ENCODE measurements around the gene CCDC197. TPM values are rescaled to one million over a fixed set of nuclear protein-coding genes. Genes with fewer than 3 reads are reported as not detected.

The CCDC197 gene
- total RNA-seq (2014; rRNA removed; shearing (Covaris generic); ENCODE audit: low replicate concordance), result not detected in 2 replicates

GRCh38 chr14:93997082-93997481, at the start of gene CCDC197:
Gene CCDC197 (plus strand): TSS chr14:93997301. CDS start chr14:93998132, 831 bp downstream.
- Histone ChIP-seq H2AFZ (ENCODE audit: low read length) (no peak within 1 kb of the TSS), H3K4me1 (ENCODE audit: low read length) (no peaks in the 10 kb centered on the region), H3K27ac (ENCODE audit: low read length) (no peak within 1 kb of the TSS), H3K36me3 (ENCODE audit: insufficient read depth, low read length) (no peaks in the 10 kb centered on the region), H3K4me3 (ENCODE audit: low read length) (no peak within 1 kb of the TSS), H4K20me1 (ENCODE audit: insufficient read depth, low read depth, low read length) (peaks cover 7% of the 10 kb centered on the region; the same call in 1 of the 2 replicates), H3K9me2 (replicated peaks; ENCODE audit: insufficient read depth, low read length) (no peaks in the 10 kb centered on the region), H3K79me2 (ENCODE audit: low read length) (no peaks in the 10 kb centered on the region), H3K9ac (ENCODE audit: low read length) (no peak within 1 kb of the TSS), H3K4me2 (ENCODE audit: low read depth, low read length, poor library complexity, severe bottlenecking) (no peak within 1 kb of the TSS), H3K9me3 (ENCODE audit: low read length) (no peaks in the 10 kb centered on the region), H3K27me3 (ENCODE audit: low read length) (no peaks in the 10 kb centered on the region)
- no peak for DNase-seq

DNA sequence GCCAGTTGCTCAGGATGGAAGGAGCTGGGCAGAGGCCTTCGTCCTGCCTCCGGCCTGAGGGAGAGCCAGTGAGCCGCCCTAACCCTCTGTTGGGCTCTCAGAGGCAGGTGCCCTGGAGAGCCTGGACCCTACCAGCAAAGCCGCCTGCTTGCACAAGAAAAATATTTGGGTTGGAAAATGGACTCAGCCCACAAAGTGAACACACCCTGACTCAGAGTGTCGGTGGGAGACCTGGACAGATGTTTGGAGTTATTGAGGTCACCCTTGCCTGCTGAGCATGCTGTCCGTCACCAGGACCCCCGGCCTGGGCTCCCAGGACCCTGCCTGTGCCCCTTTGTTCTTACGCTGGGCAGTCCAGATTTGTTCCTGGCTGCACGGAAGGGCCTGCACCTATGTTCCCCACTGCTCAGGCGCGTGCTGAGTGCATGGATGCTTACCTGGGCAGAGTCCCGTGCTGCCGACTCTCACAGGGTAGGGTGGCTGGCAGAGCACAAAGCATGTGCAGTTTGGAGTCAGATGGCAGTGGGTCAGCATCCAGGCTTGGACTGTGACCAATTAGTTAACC, 47.5 kb upstream of the CCDC197 start:
- Histone ChIP-seq H3K79me2 (ENCODE audit: low read length) (no peaks in the 10 kb centered on the region), H3K9me3 (ENCODE audit: low read length) (no peaks in the 10 kb centered on the region), H3K4me1 (ENCODE audit: low read length) (no peaks in the 10 kb centered on the region), H3K4me3 (ENCODE audit: low read length) (no peak overlapping the region), H3K9me2 (replicated peaks; ENCODE audit: insufficient read depth, low read length) (no peaks in the 10 kb centered on the region), H3K27ac (ENCODE audit: low read length) (no peak overlapping the region), H4K20me1 (ENCODE audit: insufficient read depth, low read depth, low read length) (no peaks in the 10 kb centered on the region; the same call in 1 of the 2 replicates), H2AFZ (ENCODE audit: low read length) (no peak overlapping the region), H3K9ac (ENCODE audit: low read length) (no peak overlapping the region), H3K36me3 (ENCODE audit: insufficient read depth, low read length) (no peaks in the 10 kb centered on the region), H3K4me2 (ENCODE audit: low read depth, low read length, poor library complexity, severe bottlenecking) (no peak overlapping the region), H3K27me3 (ENCODE audit: low read length) (no peaks in the 10 kb centered on the region)
- no peak for DNase-seq

- no peak overlapping the region for H2AFZ ChIP-seq (ENCODE audit: low read length)
Observed at GRCh38 chr14:93950948-93951634, 46.0 kb upstream of the CCDC197 start.

GRCh38 chr14:93951635-93952540, 45.2 kb upstream of the CCDC197 start:
- Histone ChIP-seq H3K9me2 (replicated peaks; ENCODE audit: insufficient read depth, low read length) (no peaks in the 10 kb centered on the region), H3K4me2 (ENCODE audit: low read depth, low read length, poor library complexity, severe bottlenecking) (no peak overlapping the region), H3K27ac (ENCODE audit: low read length) (no peak overlapping the region), H4K20me1 (ENCODE audit: insufficient read depth, low read depth, low read length) (no peaks in the 10 kb centered on the region; the same call in 1 of the 2 replicates), H3K4me3 (ENCODE audit: low read length) (no peak overlapping the region), H3K79me2 (ENCODE audit: low read length) (no peaks in the 10 kb centered on the region), H3K27me3 (ENCODE audit: low read length) (no peaks in the 10 kb centered on the region), H3K9ac (ENCODE audit: low read length) (no peak overlapping the region), H3K9me3 (ENCODE audit: low read length) (no peaks in the 10 kb centered on the region), H2AFZ (ENCODE audit: low read length) (no peak overlapping the region), H3K4me1 (ENCODE audit: low read length) (peaks cover 11% of the 10 kb centered on the region), H3K36me3 (ENCODE audit: insufficient read depth, low read length) (no peaks in the 10 kb centered on the region)
- no peak for DNase-seq

More at GRCh38 chr14:93950948-93951634, 46.0 kb upstream of the CCDC197 start:
- Histone ChIP-seq H3K9ac (ENCODE audit: low read length) (no peak overlapping the region), H3K27me3 (ENCODE audit: low read length) (no peaks in the 10 kb centered on the region), H3K4me2 (ENCODE audit: low read depth, low read length, poor library complexity, severe bottlenecking) (no peak overlapping the region), H3K79me2 (ENCODE audit: low read length) (no peaks in the 10 kb centered on the region), H3K9me2 (replicated peaks; ENCODE audit: insufficient read depth, low read length) (no peaks in the 10 kb centered on the region), H4K20me1 (ENCODE audit: insufficient read depth, low read depth, low read length) (no peaks in the 10 kb centered on the region; the same call in 1 of the 2 replicates), H3K9me3 (ENCODE audit: low read length) (no peaks in the 10 kb centered on the region), H3K27ac (ENCODE audit: low read length) (no peak overlapping the region), H3K36me3 (ENCODE audit: insufficient read depth, low read length) (no peaks in the 10 kb centered on the region), H3K4me1 (ENCODE audit: low read length) (peaks cover 11% of the 10 kb centered on the region), H3K4me3 (ENCODE audit: low read length) (no peak overlapping the region)
- no peak for DNase-seq

DNA sequence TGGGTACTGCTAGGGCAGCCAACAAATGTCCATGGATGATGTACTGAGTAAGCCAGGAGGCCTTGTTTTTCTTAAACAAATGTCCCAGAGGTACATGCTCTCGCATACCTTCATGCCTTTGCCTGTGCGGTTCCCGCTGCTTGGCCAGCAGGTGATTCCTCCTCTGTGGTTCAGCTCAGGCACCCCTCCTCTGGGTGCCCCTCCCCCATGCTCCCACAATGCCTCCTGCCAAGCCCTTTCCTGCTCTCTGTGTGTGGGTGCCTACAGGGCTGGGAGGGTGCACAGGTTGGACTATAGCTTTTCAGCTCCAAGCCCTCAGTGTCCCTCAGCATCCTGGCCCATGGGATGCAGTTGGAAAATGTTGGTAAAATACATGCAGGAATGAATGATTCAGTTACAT, 44.3 kb upstream of the CCDC197 start:
- no peaks in the 10 kb centered on the region for H3K9me2 ChIP-seq (replicated peaks; ENCODE audit: insufficient read depth, low read length)
- H3K27me3 ChIP-seq (ENCODE audit: low read length), result no peaks in the 10 kb centered on the region
- H3K27ac ChIP-seq (ENCODE audit: low read length), result no peak overlapping the region
- no peaks in the 10 kb centered on the region; the same call in 1 of the 2 replicates for H4K20me1 ChIP-seq (ENCODE audit: insufficient read depth, low read depth, low read length)
- no peaks in the 10 kb centered on the region for H3K9me3 ChIP-seq (ENCODE audit: low read length)
- H3K9ac ChIP-seq (ENCODE audit: low read length), result no peak overlapping the region
- H3K79me2 ChIP-seq (ENCODE audit: low read length), result no peaks in the 10 kb centered on the region
- no peak overlapping the region for H3K4me2 ChIP-seq (ENCODE audit: low read depth, low read length, poor library complexity, severe bottlenecking)
- H3K36me3 ChIP-seq (ENCODE audit: insufficient read depth, low read length), result no peaks in the 10 kb centered on the region
- H3K4me1 ChIP-seq (ENCODE audit: low read length), result peaks cover 11% of the 10 kb centered on the region
- no peak overlapping the region for H2AFZ ChIP-seq (ENCODE audit: low read length)
- no peak for DNase-seq
- H3K4me3 ChIP-seq (ENCODE audit: low read length), result no peak overlapping the region

DNA sequence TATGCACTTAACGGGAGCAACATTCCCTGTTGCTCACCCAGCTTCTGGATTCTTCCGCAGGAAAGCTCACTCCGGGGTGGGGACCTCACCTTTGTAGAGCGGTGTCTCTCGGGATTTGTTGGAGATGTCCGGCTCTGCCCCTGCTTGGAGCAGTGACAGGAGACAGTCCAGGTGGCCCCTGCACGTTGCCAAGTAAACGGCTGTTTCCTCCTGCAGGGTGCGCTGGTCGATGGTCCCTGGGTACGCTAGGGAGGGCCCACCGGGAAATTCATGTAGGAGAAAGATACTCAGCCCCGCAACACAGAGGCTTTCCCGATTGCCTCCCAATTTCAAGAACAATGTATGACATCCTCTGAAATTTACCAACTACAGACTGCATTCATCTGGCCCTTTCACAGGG, 43.8 kb upstream of the CCDC197 start:
- no peaks in the 10 kb centered on the region for H3K36me3 ChIP-seq (ENCODE audit: insufficient read depth, low read length)
- no peaks in the 10 kb centered on the region for H3K9me2 ChIP-seq (replicated peaks; ENCODE audit: insufficient read depth, low read length)
- no peaks in the 10 kb centered on the region; the same call in 1 of the 2 replicates for H4K20me1 ChIP-seq (ENCODE audit: insufficient read depth, low read depth, low read length)
- H3K4me1 ChIP-seq (ENCODE audit: low read length), result peaks cover 11% of the 10 kb centered on the region
- H3K9me3 ChIP-seq (ENCODE audit: low read length), result no peaks in the 10 kb centered on the region
- no peak overlapping the region for H3K4me2 ChIP-seq (ENCODE audit: low read depth, low read length, poor library complexity, severe bottlenecking)
- no peak overlapping the region for H3K4me3 ChIP-seq (ENCODE audit: low read length)
- H2AFZ ChIP-seq (ENCODE audit: low read length), result no peak overlapping the region
- no peak overlapping the region for H3K27ac ChIP-seq (ENCODE audit: low read length)
- no peak overlapping the region for H3K9ac ChIP-seq (ENCODE audit: low read length)
- H3K79me2 ChIP-seq (ENCODE audit: low read length), result no peaks in the 10 kb centered on the region
- no peaks in the 10 kb centered on the region for H3K27me3 ChIP-seq (ENCODE audit: low read length)
- no peak for DNase-seq

- DNase-seq, result no peak
- Histone ChIP-seq H3K4me2 (ENCODE audit: low read depth, low read length, poor library complexity, severe bottlenecking) (no peak overlapping the region), H4K20me1 (ENCODE audit: insufficient read depth, low read depth, low read length) (no peaks in the 10 kb centered on the region; the same call in 1 of the 2 replicates), H3K27ac (ENCODE audit: low read length) (no peak overlapping the region), H3K27me3 (ENCODE audit: low read length) (no peaks in the 10 kb centered on the region), H3K36me3 (ENCODE audit: insufficient read depth, low read length) (no peaks in the 10 kb centered on the region), H3K9ac (ENCODE audit: low read length) (no peak overlapping the region), H2AFZ (ENCODE audit: low read length) (no peak overlapping the region), H3K4me1 (ENCODE audit: low read length) (peaks cover 13% of the 10 kb centered on the region), H3K9me2 (replicated peaks; ENCODE audit: insufficient read depth, low read length) (no peaks in the 10 kb centered on the region), H3K9me3 (ENCODE audit: low read length) (no peaks in the 10 kb centered on the region), H3K4me3 (ENCODE audit: low read length) (no peak overlapping the region), H3K79me2 (ENCODE audit: low read length) (no peaks in the 10 kb centered on the region)
Observed at GRCh38 chr14:93953739-93954515, 43.2 kb upstream of the CCDC197 start.
